CD4-positive, alpha-beta T cell treated with Interleukin-17A for 1 hour (primary cell): ENCODE data around the gene KRTAP4-12.
"Not testable (repeated sequence)": the region's sequence is repeated elsewhere in the genome, so short reads cannot be mapped to it uniquely, and the experiment has no call there.

ENCODE experiments used
- DNase-seq: peaks from one replicate; pipeline ENCODE4 v3.0.0-alpha.2; 2020

The KRTAP4-12 gene

GRCh38 chr17:41084100-41084856 is 39.7 kb downstream of the KRTAP4-12 start, which contains the start of gene KRTAP4-7:
KRTAP4-7 (plus strand) TSS chr17:41084150; CDS start chr17:41084207, 57 bp downstream.
- DNase-seq, result not testable (repeated sequence)

GRCh38 chr17:41083427-41083826 is 40.6 kb downstream of the KRTAP4-12 start:
- not testable (repeated sequence) for DNase-seq

- no peak for DNase-seq
Observed at GRCh38 chr17:41082626-41083025, 41.4 kb downstream of the KRTAP4-12 start.

- no peak for DNase-seq
Observed at GRCh38 chr17:41076788-41077187, 47.2 kb downstream of the KRTAP4-12 start.

- no peak for DNase-seq
Observed at GRCh38 chr17:41073676-41074075, 50.3 kb downstream of the KRTAP4-12 start.
